GM18951 (cell line): ENCODE results near the gene CFAP45.

Source experiments
- POLR2A ChIP-seq: IDR thresholded peaks from 4 replicates; pipeline ENCODE4 v1.6.1; 2011; ENCODE audit warnings: mild to moderate bottlenecking; ENCODE audit not compliant: insufficient read length, insufficient read depth; ENCODE audit errors: extremely low read depth
- in situ Hi-C: fragments of 300-500 bp; cut with MboI; formaldehyde crosslinking; loops from one replicate; pipeline ENCODE4 v1.12.0; 2022; ENCODE audit warnings: low sequenced_read_pairs, mixed read lengths, inconsistent platforms; ENCODE audit not compliant: unreplicated experiment

The CFAP45 gene

DNA sequence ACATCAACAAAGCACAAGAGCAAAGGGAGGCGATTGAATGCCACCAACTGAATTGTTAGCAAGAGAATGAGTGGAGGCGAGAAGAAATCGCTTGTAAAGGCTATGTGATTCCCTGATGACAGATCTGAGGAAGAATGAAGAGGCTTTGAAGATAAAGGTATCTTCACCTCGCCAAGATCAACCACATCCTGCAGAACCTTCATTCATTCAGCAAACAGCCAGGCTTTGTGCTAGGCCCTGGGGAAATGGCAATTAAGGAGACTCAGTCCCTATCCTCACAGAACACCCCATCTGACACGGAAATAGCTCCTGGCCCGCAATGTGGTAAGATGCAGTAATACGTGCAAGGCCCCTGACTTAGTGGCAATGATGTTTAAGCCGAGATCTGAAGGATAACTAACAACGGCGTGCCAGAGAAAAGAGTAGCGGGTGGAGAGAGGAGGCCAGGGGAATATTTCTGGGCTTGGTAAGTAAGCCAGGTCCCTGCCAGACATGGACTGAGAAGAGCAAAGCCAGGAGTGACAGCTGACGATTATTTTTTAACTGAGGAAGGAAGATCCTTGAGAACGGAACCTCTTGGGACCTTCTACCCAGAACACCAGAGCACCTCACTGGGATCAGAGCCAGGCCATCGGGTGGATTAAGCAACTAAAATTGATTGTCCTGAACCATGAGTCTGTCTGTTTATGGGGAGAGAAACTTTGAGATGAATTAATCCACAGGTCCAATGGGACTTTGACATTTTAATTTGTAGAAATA lies 32.9 kb downstream of the CFAP45 start:
- in situ Hi-C loops = no loop called here
- no peak for TF ChIP-seq POLR2A

DNA sequence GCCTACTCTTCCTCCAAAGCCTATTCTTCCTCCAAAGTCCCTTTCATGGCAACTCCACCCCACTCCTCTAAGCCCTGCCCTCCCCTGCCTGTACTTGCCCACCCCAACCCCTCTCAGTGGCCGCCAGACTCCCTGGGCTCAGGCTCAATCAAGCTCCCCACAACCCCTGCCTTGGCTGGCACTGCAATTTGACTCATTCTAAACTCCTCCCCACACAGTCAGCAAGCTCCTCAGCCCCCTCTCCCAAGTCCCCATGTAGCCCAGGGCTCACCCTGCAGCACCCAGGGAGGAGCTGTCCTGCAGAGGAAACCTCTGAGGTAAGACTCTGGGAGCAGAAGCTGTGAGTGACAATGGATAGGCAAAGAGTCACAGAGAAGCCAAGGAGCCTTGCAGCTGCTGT lies 33.9 kb downstream of the CFAP45 start:
- no peak for TF ChIP-seq POLR2A

DNA sequence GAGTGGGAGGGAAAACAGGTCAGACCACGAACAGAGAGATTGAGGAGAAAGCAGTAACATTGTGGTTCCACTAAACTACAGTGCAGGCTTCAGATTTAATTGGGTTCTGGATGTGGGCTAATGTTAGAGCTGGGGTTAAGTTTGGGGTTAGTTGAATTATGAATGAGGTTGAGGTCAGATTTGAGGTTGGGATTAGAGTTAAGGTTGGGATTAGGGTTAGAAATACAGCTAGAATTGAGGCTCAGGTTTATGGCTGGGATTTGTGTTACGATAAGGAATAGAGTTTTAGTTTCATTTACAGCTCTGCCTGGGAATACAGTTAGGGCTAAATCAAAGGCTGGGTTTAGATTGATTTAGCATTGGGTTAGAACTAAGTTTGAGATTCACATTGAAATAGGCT lies 35.7 kb downstream of the CFAP45 start:
- in situ Hi-C loops = no loop called here
- TF ChIP-seq POLR2A = no peak

More for the DNA sequence above, 33.9 kb downstream of the CFAP45 start:
- in situ Hi-C loops = no loop called here

DNA sequence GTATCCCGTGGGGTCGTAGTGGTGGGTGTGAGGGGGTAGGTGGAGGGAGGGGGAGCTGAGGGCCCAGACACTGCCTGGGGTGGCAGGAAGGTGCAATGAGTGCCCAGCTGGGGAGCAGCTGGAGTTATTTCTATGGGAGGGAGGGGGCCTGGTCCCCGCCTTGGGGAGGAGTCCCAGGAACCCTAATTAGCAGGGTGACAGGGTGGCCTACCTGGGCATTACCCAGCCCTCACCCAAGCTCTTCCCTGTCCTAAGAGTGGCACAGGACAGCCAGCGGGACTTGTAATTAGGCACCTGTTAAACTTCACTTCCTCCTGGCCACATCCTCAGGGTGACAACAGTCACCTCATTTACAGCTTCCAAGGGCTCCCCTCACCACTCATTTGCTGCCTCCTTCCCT lies 37.4 kb downstream of the CFAP45 start, which contains the start of gene VSIG8:
Gene VSIG8 (minus strand): TSS at position 101 of the 400 bp plus-strand sequence. CDS start 136 bp downstream, outside the sequence.
- in situ Hi-C loops = no loop called here
- TF ChIP-seq POLR2A = no peak

DNA sequence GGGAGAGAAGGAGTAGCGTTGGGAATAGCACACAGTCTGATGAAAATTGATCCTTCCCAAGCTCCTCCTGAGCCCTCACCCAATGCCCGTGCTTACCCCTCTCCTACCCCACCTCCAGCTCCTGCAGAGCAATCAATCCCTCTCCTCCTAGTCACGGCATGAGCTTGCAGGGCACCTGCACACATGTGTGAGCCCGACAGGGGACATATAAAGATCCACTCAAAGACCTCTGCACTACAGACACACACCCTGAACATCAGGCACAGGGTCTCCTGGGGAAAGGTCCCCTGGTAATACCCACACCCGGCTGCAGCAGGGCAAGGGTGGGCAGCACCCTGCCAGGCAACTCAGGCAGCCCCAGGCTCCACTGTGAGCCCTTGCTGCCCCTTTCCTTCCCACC lies 37.9 kb downstream of the CFAP45 start:
- no peak for TF ChIP-seq POLR2A
- in situ Hi-C loops = no loop called here

DNA sequence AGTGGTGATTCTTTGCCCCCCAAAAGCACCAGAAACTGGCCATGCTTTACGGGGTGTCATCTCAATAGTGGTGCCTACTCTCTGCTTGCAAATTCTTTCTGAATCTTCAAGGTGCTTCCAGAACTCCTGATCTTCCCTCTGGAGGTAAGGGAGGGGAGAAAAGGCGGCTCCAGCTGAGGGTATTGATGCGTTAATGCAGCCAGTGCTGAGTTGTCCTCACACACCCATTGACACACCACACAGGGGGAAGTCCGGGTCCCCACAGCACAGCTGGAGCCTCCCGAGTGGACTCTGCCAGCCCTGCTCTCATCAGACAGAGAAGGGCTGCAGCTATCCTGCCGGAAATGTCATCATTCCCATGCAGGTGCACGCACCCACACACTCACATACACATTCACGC lies 38.7 kb downstream of the CFAP45 start:
- TF ChIP-seq POLR2A = no peak
- in situ Hi-C loops = no loop called here

DNA sequence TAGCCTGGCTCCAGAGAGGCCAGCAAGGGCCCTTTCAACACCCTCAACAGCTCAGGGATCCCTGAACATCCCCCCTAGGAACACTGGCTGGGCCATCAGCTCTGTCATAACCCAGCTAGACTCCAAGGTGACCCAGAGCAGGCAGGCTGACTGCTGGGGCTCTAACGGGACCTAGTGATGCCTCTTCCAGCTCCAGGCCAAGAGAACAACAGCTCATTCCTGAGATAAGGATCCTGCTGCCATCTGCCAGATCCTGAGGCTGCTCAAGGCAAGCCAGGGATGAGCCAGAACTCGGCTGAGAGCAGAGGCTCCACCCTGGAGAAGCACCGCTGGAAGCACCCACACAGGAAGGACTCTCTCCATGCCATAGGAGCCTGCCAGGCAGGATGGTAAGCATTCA lies 39.5 kb downstream of the CFAP45 start:
- TF ChIP-seq POLR2A = no peak
- in situ Hi-C loops = no loop called here

DNA sequence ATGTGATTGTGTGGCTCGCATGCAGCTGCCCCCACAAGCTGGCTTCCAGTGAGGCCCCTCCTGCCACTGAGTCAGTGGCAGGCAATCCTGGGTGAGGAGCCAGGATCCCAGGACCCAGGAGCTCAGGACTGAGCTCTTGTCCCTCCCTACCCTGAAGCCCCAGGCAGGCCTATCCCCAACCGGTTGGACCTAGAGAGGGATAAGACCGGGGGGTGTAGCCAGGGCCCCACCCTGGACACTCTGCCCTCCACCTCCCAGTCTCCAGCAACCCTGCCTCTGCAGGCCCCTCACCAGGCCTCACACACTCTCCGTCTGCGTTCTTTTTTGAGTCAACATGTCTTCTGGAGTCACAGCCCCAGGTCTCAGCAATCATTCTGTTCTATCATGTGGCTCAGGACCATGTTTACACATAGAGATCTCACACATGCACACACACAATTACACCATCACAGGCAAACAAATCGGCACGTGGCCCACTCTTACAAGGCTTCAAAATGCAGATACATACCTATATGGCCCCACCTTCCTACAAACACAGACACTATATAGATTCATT lies 40.1 kb downstream of the CFAP45 start:
- TF ChIP-seq POLR2A = no peak
- in situ Hi-C loops = no loop called here

DNA sequence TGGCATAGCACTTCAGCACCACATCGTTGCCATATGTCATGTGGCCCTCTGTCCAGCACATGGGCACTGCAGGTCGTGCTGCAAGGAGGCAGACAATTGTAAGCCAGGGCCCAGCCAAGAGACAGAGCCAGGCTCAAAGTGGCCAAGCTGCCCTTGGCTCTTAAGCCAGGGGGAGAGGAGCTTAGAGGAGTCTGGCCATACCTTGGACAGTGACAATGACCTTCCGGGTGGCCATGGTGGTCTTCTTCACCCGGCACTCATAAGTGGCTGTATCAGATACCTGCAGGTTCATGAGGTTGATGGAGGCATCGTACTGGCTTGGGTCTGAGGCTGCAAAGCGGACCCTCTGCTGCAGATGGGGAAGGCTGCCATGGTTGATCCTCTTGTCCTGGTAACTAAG lies 42.1 kb downstream of the CFAP45 start:
- TF ChIP-seq POLR2A = no peak
- in situ Hi-C loops = no loop called here

DNA sequence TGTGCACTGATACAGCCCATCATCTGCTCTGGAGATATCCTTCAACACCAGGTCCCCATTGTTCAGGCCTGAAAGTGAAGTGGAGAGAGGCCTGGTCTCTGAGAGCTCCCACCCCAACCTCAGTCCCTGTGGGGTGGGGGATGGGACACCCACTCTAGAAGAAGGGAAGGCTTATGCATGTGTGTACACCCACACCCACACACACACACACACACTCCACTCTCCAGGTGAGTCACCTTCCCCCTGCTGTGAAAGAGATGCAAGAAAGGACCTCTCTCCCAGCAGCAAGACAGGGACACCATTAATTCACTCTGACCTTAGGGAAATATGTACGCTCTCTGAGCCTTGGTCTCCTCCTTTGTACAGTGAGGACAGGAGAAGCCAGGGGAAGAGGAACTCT lies 43.4 kb downstream of the CFAP45 start:
- TF ChIP-seq POLR2A = no peak
- in situ Hi-C loops = no loop called here

DNA sequence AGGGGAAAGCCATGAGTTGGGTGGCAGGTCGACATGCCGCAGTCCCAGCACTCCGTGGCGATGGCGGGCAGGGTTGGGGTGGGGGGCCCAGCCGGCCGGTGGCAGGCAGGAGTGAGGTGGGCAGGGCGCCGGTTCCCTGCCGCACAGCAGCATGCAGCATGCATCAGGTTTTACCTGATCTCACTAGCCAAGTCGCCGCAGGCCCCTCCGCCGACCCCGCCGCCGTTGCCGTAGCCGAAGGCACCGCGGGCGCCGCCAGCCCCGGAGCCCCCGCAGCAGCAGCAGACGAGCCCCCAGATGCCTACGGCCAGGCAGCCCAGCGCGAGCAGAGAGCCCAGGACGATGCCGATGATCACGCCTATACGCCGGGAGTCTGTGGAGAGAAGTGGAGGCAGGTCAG lies 44.3 kb downstream of the CFAP45 start:
- in situ Hi-C loops = no loop called here

DNA sequence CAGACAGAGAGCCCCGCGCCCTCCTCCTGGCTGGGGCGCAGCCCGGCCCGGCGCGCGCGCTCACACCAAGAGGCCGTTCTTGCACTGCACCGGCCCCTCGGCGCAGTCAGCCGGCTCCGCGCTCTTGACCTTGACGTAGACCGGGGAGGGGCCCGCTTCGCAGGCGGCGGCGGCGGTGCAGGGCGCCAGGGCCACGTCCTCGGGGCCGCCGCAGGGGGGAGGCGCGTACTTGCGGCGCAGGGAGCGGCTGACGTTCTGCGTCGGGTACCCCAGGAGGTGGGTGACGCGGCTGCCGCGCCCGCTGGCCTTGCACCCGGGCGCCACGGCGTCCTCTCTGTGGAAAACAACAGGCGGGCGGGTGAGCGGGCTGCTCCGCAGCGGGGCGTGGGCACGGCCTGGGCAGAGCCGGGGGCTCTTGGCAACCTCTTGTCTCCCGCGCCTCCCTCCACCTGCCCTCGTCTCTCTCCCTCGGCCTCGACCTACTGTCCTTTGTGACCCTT lies 45.2 kb downstream of the CFAP45 start:
- no peak for TF ChIP-seq POLR2A
- in situ Hi-C loops = no loop called here

More for the DNA sequence above, 44.3 kb downstream of the CFAP45 start:
- no peak for TF ChIP-seq POLR2A

DNA sequence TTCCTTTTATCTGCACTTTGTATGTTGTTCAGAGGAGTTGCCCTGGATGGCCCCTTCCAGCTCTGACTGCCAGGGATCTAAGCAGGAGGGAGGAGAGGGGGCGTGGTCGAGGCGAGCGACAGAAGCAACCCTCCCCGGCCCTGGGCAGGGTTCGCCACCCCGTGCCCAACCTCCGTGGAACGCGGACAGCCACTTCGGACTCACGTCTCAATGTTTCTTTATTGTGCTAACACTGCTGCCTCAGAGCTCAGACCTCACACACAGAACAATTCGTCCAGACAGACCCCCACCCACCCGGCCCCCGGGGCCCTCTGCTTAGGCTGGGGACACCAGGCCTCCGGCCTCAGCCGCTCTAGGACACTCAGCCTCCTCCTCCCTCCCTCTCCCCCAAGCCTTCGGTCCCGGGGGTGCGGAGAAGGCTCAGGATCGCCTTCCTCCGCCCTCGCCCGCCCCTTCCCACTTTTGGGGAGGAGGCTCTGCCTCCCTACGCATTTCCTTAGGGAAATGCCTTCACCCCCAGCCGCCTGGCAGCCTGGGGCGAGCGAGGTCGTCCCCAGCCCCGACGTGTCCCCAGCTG lies 45.8 kb downstream of the CFAP45 start:
- in situ Hi-C loops = no loop called here

DNA sequence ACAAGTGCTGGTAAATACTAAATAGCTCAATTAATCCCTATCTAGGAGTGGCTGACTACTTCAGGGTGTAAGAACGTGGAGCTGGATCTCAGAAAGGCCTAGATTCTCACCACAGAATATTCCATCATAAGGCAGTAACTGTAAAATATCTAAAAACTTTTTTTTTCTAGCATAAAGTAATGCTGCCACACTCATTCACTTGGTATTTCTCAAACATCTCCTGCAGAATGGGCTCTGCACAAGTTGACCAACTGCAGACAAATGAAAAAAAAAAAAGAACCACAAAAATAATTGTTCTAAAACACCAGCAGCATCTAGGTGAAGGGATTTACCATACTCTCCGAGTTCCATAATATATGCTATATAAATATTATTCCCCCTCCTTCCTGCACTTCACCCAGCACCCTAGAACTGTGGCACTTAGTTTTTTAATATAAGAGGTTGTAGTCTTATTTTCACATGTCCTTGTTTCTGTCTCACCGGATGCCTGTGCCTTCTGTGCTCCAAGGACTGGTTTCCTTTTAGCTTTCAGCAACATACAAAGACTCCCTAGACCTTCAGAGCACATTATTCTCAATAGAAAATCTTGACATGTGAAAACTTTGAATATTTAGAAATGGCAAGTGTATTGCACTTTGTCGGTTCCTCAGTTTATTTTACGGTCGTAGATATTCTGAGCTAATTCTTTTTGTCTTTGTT lies 46.4 kb downstream of the CFAP45 start:
- in situ Hi-C loops = no loop called here
- no peak for TF ChIP-seq POLR2A

More for the DNA sequence above, 45.8 kb downstream of the CFAP45 start:
- TF ChIP-seq POLR2A = no peak

DNA sequence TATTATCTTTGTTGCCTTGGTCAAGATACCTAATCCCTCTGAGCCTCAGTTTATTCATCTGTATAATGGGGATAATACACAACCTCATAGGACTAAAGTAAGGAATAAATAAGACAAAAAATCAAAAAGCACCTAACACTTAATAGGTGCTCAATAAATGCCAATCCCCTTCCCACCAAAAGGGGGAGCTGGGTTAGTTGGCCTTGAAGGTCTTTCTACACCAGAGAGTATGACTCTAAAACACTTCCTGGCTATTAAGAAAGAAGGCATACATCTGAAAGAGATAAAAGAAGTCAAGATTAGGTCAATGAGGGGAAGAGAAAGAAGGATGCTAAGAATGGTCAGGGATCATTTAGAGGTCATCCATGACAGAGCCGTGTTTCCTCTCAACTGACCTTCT lies 48.6 kb downstream of the CFAP45 start:
- in situ Hi-C loops = no loop called here
- TF ChIP-seq POLR2A = no peak
